Gastrocnemius medialis (tissue), 4 donors: Measurements from ENCODE around the gene EXOC3L2.

Experiments used
- POLR2A ChIP-seq, 2 donors: fragments of 450-650 bp; IDR thresholded peaks; one replicate each; pipeline ENCODE4 v1.6.1; 2017; ENCODE audit warnings: antibody characterized with exemption in 2 of 2, mild to moderate bottlenecking in 2 of 2, moderate library complexity in 2 of 2
- TF ChIP-seq, protein P1 (sequence below), 5 experiments: fragments of 450-650 bp in 3 of 5; fragments of 200-600 bp in 2 of 5; sonication (generic) in 2 of 5; IDR thresholded peaks in 4 of 5; conservative IDR thresholded peaks in 1 of 5; 1 replicate in 4 of 5; 2 replicates in 1 of 5; pipeline ENCODE4 v1.5.1; 2016 to 2019; ENCODE audit warnings: antibody characterized with exemption in 5 of 5, mild to moderate bottlenecking in 3 of 5, moderate library complexity in 3 of 5

DNA sequence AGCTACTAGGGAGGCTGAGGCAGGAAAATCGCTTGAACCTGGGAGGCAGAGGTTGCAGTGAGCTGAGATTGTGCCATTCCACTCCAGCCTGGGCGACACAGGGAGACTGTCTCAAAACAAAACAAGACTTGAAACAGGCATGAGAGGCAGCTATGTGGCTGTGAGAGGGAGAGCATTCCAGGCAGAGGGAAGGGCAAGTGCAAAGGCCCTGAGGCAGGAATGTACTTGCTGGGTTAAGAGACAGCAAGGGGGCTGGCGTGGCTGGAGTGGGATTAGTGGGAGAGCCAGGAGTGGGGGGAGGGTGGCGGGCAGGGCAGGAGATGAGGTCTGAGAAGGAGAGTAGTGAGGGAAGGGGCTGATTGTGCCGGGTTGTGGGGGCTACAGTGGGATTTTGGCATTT lies 21.3 kb downstream of the EXOC3L2 start:
- TF ChIP-seq, protein P1, sequence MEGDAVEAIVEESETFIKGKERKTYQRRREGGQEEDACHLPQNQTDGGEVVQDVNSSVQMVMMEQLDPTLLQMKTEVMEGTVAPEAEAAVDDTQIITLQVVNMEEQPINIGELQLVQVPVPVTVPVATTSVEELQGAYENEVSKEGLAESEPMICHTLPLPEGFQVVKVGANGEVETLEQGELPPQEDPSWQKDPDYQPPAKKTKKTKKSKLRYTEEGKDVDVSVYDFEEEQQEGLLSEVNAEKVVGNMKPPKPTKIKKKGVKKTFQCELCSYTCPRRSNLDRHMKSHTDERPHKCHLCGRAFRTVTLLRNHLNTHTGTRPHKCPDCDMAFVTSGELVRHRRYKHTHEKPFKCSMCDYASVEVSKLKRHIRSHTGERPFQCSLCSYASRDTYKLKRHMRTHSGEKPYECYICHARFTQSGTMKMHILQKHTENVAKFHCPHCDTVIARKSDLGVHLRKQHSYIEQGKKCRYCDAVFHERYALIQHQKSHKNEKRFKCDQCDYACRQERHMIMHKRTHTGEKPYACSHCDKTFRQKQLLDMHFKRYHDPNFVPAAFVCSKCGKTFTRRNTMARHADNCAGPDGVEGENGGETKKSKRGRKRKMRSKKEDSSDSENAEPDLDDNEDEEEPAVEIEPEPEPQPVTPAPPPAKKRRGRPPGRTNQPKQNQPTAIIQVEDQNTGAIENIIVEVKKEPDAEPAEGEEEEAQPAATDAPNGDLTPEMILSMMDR (IDR thresholded peaks at IDR 0.05 in 4 of 5, conservative IDR thresholded peaks at IDR 0.05 in 1 of 5) = no peak
- TF ChIP-seq POLR2A (IDR thresholded peaks at IDR 0.05) = no peak
